NCI-H2171 (cell line): ENCODE results near the gene AJM1.
"Not testable (repeated sequence)": the region's sequence is repeated elsewhere in the genome, so short reads cannot be mapped to it uniquely, and the experiment has no call there.

ENCODE experiments used
- DNase-seq: peaks from one replicate; lab custom pipeline; 2025; lab: John Stamatoyannopoulos, UW

Gene AJM1

DNA sequence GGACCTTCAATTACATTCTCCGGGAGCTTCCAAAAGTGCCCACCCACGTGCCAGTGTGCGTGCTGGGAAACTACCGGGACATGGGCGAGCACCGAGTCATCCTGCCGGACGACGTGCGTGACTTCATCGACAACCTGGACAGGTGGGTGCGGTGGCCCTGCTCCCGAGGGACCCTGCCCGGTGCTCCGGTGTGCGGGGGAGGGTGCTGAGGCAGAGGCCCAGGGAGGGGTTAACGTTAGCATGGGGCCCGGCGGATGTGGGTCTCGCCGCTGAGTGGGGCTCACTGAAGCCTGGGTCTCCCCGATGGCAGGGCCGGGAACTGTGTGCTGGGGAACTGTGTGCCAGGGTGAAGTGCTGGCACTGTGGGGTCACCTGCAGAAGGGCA is 10.6 kb upstream of the AJM1 start:
- no peak for DNase-seq

DNA sequence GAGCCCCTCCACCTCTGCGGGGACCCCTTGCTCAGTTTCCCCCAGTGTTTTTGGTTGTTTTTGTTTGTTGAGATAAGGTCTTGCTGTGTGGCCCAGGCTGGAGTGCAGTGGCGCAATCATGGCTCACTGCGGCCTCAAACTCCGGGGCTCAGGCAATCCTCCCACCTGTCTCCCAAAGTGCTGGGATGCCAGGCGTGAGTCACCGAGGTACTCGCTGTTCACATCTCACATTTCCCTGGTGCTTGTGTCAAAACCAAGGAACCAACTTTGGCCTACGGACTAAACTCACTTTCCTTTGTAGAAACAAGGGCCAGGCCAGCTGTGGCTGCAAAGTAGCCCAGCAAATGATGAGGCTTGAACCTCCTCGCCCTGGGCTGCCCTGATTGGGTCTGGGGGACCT is 9.7 kb upstream of the AJM1 start:
- no peak for DNase-seq

DNA sequence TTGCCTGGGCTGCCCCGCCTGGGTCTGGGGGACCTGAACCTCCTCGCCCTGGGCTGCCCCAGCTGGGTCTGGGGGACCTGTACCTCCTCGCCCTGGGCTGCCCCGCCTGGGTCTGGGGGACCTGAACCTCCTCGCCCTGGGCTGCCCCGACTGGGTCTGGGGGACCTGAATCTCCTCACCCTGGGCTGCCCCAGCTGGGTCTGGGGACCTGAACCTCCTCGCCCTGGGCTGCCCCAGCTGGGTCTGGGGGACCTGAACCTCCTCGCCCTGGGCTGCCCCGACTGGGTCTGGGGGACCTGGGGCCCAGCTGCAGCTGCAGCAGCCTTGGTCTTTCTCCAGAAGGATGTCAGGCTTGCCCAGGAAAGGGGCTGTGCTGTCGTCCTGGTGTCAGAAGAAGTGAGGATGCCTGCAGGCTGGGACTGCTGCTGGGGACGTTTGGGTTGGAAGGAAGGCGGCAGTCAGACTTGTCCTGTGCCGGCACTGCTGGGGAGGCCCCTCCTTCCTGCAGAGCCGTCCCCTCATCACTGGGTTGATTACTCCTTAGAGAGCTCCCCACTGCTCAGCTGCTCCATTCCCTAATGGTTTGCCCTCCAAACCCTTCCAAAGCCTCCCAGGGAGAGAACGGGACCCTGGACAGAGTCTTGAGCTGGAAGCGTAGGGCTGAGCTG is 8.8 kb upstream of the AJM1 start:
- not testable (repeated sequence) for DNase-seq

- no peak for DNase-seq
Measured at GRCh38 chr9:136835162-136835931, 6.9 kb upstream of the AJM1 start.

DNA sequence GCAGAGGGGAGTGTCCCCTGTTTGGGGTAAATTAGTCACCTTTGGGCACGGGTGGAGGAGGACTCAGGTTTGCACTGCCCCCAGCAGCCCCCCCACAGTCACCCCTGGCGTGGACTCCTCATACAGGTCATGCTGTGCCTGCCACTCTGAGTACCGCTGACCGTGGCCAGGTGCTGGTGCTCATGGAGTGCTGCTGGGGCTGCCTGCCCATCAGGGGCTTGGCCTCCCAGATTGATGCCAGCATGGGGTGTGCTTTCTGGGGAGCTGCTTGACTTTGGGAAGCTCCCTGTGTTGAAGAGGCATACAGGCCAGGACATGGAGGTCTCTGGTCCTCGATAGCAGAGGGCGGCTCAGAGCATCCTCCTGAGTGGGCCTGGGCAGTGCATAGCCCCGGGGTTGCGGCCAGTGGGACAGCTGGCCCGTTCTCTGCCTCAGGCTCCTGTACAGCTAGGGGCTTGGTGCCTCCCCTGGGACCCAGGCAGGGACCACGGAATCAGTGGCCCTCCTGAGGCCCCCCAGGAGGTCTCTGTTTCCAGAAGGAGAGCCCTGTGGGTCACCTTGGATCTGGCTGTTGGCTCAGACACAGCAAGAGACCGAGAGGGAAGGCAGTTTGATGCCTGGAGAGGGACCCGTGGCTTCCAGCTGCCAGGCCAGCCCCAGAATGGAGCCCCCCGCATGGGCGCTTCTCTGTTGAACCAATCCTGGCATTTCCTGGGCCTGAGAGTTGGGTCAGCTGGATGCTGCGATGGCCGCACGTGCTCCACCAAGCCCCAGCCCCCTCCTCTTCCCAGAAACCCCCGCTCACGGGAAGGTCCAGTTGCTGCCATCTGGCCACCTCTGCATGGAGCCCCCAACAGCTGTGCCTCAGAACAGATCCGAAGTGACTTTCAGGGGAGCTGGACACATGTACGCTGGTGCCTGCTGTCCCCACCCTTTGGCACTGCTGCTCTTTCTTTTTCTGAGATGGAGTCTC is 6.1 kb upstream of the AJM1 start:
- no peak for DNase-seq

- DNase-seq = no peak
Measured at GRCh38 chr9:136837146-136837855, 5.0 kb upstream of the AJM1 start.

DNA sequence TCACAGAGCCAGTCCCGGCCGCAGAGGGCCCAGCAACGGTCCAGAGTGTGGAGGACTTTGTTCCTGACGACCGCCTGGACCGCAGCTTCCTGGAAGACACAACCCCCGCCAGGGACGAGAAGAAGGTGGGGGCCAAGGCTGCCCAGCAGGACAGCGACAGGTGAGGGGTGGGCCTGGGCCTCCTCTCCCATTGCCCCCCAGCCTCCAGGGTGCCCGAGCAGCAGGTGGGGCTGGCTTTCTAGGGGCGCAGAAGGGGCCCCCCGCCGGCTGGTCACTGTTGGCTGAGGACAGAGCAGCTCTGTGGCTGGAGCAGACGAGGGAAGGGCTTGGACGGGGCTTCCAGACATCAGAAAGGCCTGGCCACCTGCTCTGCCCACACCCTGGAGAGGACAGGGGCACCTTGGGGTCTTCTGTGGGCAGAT is 4.4 kb upstream of the AJM1 start:
- DNase-seq = not testable (repeated sequence)

- no peak for DNase-seq
Measured at GRCh38 chr9:136838314-136839228, 3.7 kb upstream of the AJM1 start.

DNA sequence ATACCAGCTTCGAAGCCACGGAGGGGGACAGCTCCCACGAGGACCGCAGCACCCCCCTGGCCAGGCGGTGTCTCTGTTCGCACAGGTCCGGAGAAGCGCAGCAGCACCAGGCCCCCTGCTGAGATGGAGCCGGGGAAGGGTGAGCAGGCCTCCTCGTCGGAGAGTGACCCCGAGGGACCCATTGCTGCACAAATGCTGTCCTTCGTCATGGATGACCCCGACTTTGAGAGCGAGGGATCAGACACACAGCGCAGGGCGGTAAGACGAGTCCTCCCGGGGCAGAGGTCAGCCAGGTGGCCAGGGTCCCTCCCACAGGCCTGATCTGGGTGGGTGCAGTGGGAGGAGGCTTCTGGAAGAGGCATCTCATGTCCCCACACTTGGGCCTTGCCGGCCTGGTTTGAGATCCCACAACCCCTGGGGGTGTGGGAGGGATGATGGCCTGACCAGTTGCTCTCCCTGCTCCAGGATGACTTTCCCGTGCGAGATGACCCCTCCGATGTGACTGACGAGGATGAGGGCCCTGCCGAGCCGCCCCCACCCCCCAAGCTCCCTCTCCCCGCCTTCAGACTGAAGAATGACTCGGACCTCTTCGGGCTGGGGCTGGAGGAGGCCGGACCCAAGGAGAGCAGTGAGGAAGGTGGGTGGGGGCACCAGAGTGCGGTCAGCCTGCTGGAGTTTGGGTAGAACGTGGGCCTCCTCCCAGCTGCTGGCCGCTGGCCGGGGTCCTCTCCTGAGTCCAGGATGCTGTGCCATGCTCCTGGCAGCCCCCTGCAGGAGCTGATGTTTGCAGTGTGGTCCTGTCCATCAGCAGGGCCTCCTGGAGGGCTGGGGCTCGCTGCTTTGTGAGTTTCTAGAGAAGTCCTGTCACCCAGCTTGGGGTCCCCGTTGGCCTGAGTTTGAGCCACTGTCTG is 2.8 kb upstream of the AJM1 start:
- DNase-seq = no peak

- no peak for DNase-seq
Measured at GRCh38 chr9:136840140-136840876, 2.0 kb upstream of the AJM1 start.

DNA sequence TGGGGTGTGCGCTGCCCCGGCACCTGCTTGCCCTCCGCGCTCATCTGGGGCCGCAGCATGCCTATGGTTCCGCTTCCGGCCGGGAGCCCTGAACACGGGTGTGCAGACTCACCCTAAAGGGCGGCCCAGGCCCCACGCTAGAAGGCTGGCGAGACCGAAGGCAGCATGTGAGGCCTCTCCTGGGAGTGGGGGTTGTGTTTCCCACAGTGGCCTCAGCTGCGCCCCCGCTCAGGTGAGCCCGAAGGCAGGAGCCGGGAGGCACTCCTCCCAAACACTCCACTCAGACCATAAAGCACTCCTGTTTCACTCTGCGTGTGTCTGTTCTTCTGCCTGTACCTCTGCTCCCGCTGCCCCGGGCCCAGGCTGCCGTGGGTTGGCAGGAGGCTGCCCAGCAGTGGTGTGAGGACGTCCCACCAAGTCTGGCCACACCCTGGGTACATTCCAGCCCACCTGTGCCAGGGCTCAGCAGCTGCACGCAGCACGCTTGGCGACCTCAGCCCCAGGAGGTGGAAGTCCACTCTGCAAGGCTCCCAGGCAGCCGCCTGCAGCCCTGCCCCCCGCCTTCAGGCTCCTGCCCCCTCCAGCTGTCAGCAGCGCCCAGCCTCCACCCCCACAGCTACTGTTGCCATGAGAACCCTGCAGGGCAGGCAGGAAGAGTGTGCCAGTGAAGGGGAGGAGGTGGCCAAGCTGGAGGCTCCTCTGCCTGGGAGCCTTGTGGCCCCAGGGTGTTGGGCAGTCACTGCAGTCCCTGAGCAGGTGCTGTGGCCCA is 1.2 kb upstream of the AJM1 start:
- peak; percentile 89 for DNase-seq

DNA sequence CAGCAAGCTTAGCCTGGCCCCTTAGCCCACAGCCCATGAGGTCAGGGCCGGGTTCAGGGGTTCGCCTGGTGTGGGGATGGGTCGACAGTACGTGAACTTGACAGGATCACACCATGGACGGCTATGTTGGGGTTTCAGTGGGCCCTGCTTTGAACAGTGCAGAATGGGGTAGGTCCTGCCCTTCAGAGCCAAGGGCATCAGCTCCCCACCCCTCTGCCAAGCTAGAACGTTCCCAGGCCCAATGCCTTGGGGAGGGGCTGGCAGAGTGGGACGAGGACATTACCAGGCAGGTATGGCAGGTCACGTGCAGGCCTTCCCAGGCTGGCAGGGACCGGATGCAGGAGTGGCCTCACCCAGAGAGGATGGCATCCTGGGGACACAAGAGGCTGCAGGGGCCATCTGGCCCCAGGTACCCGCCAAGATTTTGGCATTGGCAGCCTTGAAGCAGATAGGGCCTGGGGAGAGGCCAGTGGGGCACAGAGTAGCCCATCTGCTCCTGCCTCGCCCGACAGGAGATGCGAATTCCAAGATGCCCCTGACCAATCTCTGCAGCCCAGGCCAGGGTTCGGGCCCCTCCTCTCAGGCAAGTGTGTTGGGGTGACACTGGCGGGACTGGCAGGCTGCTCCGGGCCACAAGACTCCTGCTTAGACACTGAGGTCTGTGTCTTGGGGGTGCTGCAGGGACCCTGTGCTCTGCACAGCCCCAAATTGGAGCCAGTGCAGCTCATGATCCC is 465 bp upstream of the AJM1 start:
- DNase-seq = not testable (repeated sequence)

- not testable (repeated sequence) for DNase-seq
Measured at GRCh38 chr9:136843159-136843800, 1.0 kb downstream of the AJM1 start.

GRCh38 chr9:136843801-136844740 is 1.8 kb downstream of the AJM1 start:
- DNase-seq = not testable (repeated sequence)

DNA sequence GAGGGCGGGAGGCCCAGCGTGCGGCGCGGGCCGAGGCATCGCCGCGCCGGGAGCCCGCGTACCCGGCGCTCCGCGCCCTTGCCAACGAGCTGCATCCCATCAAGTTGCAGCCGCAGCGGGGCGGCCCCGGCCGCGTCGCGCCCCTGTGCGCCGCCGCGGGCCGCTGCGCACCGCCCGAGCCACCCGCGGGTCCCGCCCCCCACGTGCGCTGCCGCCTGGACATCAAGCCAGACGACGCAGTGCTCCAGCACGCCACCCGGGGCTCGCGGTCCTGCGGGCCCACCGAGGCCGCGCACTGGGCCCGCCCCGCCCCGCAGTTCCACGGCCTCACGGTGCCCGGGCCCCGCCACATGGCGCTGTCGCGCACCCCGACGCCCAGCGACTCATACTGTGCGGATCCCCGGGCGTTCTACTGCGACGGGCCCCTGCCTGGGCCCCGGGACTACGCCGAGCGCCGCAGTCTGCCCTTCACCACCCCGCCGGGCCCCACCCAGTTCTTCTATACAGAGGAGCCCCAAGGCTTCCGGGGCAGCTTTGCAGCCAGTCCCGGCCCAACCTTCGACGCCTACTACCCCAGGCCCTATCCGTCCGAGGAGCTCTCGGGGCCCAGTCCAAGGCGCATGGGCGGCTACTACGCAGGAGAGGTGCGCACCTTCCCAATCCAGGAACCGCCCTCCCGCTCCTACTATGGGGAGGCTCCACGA is 2.6 kb downstream of the AJM1 start:
- no peak for DNase-seq
